Breast epithelium (tissue), 4 donors: ENCODE data around the gene ISG20L2. TPM values are rescaled to one million over a fixed set of nuclear protein-coding genes. Genes with fewer than 3 reads are reported as not detected.

Experiments used
- DNase-seq, 2 donors: peaks; one replicate each; pipeline ENCODE4 v3.0.0-alpha.2; 2019; ENCODE audit warnings: low spot score in 2 of 2
- H3K27ac ChIP-seq, 2 donors: fragments of 200-600 bp; sonication (generic) in 1 of 2; one replicate each; pipeline ENCODE4 v1.5.1; 2016 to 2019; ENCODE audit warnings: mild to moderate bottlenecking in 1 of 2
- H3K27me3 ChIP-seq, 2 donors: fragments of 200-600 bp; sonication (generic) in 1 of 2; one replicate each; pipeline versions ENCODE4 v1.5.1 to v1.6.0; 2017 to 2019; ENCODE audit warnings: control low read depth in 1 of 2, mild to moderate bottlenecking in 1 of 2
- H3K36me3 ChIP-seq: fragments of 200-600 bp; one replicate; pipeline ENCODE4 v1.5.1; 2019
- H3K4me1 ChIP-seq, 2 donors: fragments of 200-600 bp; sonication (generic); one replicate each; pipeline ENCODE4 v1.5.1; 2016 to 2019; ENCODE audit warnings: control low read depth in 1 of 2
- H3K4me3 ChIP-seq, 3 donors: fragments of 200-600 bp; sonication (generic); 1 replicate in 2 of 3; 2 replicates in 1 of 3; pipeline ENCODE4 v1.5.1; 2016 to 2019; ENCODE audit warnings: mild to moderate bottlenecking in 3 of 3, moderate library complexity in 2 of 3
- H3K9me3 ChIP-seq, 2 donors: fragments of 200-600 bp; sonication (generic) in 1 of 2; one replicate each; pipeline ENCODE4 v1.5.1; 2016 to 2019; ENCODE audit warnings: control low read depth in 1 of 2
- CTCF ChIP-seq, 3 donors: fragments of 450-650 bp; IDR thresholded peaks; one replicate each; pipeline ENCODE4 v1.5.1; 2016 to 2017; ENCODE audit warnings: antibody characterized with exemption in 3 of 3, mild to moderate bottlenecking in 3 of 3, moderate library complexity in 3 of 3
- POLR2A ChIP-seq: fragments of 450-650 bp; IDR thresholded peaks from one replicate; pipeline ENCODE4 v1.6.1; 2016; ENCODE audit warnings: antibody characterized with exemption, mild to moderate bottlenecking, moderate library complexity
- POLR2AphosphoS5 ChIP-seq, 3 donors: sonication (generic); formaldehyde crosslinking; IDR thresholded peaks; one replicate each; pipeline ENCODE4 v1.6.1; 2017; ENCODE audit warnings: antibody characterized with exemption in 3 of 3
- intact Hi-C: fragments of 100-400 bp; cut with DNase I; formaldehyde crosslinking; loops from one replicate; pipeline ENCODE4 v1.15.1; 2023; ENCODE audit warnings: low total_unique reads
- total RNA-seq, 3 donors: library from RNA; depleted of rRNA; stranded (reverse); fragments of >200 nt; gene quantifications; one replicate each; pipeline ENCODE4 v1.1.0, GENCODE V29; 2016

Gene ISG20L2
- total RNA-seq, 3 donors from 2014 or later: 13.6 to 25.2 (median 21.0) TPM

- DNase-seq: no peak
- no peaks in the 10 kb centered on the region for H3K36me3 ChIP-seq
- intact Hi-C loops: no loop called here
- TF ChIP-seq POLR2AphosphoS5 (IDR thresholded peaks at IDR 0.05): no peak
- no peak for TF ChIP-seq CTCF (IDR thresholded peaks at IDR 0.05)
- no peak for TF ChIP-seq POLR2A
- no peaks in the 10 kb centered on the region for H3K9me3 ChIP-seq
- peaks cover 21 to 43% of the 10 kb centered on the region in 2 donors for H3K4me1 ChIP-seq
- no peak overlapping the region for H3K4me3 ChIP-seq
- H3K27ac ChIP-seq: peak overlapping the region; percentile 84 to 90
- no peaks in the 10 kb centered on the region for H3K27me3 ChIP-seq
Measured at GRCh38 chr1:156691191-156691590, 37.4 kb downstream of the ISG20L2 start.

GRCh38 chr1:156690675-156691036 is 37.9 kb downstream of the ISG20L2 start:
- Histone ChIP-seq H3K27me3 (no peaks in the 10 kb centered on the region), H3K27ac (peak overlapping the region; percentile 84 to 90), H3K4me3 (no peak overlapping the region), H3K9me3 (no peaks in the 10 kb centered on the region), H3K36me3 (no peaks in the 10 kb centered on the region), H3K4me1 (peaks cover 21 to 43% of the 10 kb centered on the region in 2 donors)
- no peak for TF ChIP-seq POLR2A
- no peak for TF ChIP-seq POLR2AphosphoS5 (IDR thresholded peaks at IDR 0.05)
- no peak for TF ChIP-seq CTCF (IDR thresholded peaks at IDR 0.05)
- intact Hi-C loops: no loop called here
- DNase-seq: no peak

GRCh38 chr1:156689953-156690674 is 38.5 kb downstream of the ISG20L2 start:
- peak overlapping the region in 1 of 3 donors; percentile 56 for H3K4me3 ChIP-seq
- H3K27me3 ChIP-seq: no peaks in the 10 kb centered on the region
- H3K9me3 ChIP-seq: no peaks in the 10 kb centered on the region
- peaks cover 21 to 43% of the 10 kb centered on the region in 2 donors for H3K4me1 ChIP-seq
- intact Hi-C loops: loop anchor here (2.0 kb wide), 1 partner anchor 35 kb away; no protein-coding TSS in a partner anchor
- H3K36me3 ChIP-seq: no peaks in the 10 kb centered on the region
- H3K27ac ChIP-seq: peak overlapping the region; percentile 84 to 90
- DNase-seq: no peak
- TF ChIP-seq CTCF (IDR thresholded peaks at IDR 0.05) (no peak), POLR2AphosphoS5 (IDR thresholded peaks at IDR 0.05) (no peak), POLR2A (no peak)

GRCh38 chr1:156689035-156689952 is 39.3 kb downstream of the ISG20L2 start:
- TF ChIP-seq POLR2AphosphoS5 (IDR thresholded peaks at IDR 0.05): peak in 2 of 3 donors; percentile 28 to 33
- peak; percentile 86 to 98 (median 91) for TF ChIP-seq CTCF (IDR thresholded peaks at IDR 0.05)
- no peak for TF ChIP-seq POLR2A
- Histone ChIP-seq H3K27ac (peak overlapping the region; percentile 26 to 90), H3K9me3 (no peaks in the 10 kb centered on the region), H3K36me3 (no peaks in the 10 kb centered on the region), H3K4me3 (peak overlapping the region in 2 of 3 donors; percentile 1 to 56), H3K4me1 (peaks cover 21 to 43% of the 10 kb centered on the region in 2 donors), H3K27me3 (no peaks in the 10 kb centered on the region)
- intact Hi-C loops: loop anchor here (2.0 kb wide), 1 partner anchor 36 kb away; no protein-coding TSS in a partner anchor
- peak; percentile 72 to 83 for DNase-seq
